Nucleus accumbens (tissue), 56 donors: Measurements from ENCODE around the gene SLC9C2.
A peak's percentile ranks its signal among the peaks of the same experiment; 100 is the strongest.
"Not testable (repeated sequence)": the region's sequence is repeated elsewhere in the genome, so short reads cannot be mapped to it uniquely, and the experiment has no call there.

Experiments
- DNase-seq, 56 donors: peaks; one replicate each; lab custom pipeline; 2025; lab: John Stamatoyannopoulos, UW

SLC9C2 gene

DNA sequence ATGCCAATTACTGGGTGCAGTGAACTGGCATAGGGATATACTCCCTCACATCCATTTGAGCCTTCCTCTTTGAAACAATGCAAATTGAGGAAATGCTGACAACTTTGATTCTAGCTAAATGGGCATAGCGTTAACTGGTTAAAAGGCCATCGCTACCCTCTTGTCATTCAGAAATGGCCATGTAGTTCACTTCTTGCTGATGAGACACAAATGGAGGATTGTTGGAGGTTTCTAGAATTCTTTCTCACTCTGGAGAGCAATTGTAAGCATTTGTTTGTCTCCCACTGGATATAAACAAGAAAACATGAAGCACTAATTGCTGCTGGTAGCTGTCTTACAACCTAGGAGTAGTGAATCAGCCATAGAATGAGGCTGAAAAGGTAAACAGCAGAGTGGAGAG is 111.4 kb downstream of the SLC9C2 start:
- no peak for DNase-seq

DNA sequence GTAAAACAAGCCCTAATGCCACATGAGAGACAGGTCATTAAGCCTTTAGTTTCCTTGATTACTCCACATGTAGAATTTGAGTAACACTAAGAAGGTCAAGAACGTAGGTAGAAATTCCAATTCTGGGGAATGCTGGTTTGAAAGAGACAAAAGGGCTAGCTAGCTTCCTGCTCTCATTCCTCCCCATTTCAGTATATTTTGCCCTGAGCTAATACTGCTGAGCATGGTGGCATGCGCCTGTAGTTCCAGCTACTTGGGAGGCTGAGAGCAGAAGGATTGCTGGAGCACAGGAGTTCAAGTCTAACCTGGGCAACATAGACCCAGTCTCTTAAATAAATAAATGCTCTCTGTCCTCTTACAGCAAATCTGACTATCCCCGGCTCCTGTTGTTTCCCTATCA is 112.9 kb downstream of the SLC9C2 start:
- DNase-seq = no peak

DNA sequence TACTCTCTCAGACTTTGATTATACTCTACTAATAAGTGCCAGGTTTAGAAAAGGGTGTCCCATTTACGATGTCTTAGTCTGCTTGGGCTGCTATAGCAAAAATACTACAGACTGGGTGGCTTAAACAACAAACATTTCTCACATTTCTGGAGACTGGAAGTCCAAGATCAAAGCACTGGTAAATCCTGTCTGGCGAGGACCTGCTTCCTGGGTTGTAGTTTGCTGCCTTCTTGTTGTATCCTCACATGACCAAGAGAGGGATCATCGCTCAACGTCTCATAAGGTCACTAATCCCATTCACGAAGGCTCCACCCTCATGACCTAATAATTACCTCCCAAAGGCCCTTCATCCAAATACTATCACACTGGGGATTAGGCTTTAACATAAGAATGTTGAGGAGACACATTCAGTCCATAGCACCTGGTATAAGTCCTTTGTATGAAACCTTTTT is 113.7 kb downstream of the SLC9C2 start:
- DNase-seq = no peak

DNA sequence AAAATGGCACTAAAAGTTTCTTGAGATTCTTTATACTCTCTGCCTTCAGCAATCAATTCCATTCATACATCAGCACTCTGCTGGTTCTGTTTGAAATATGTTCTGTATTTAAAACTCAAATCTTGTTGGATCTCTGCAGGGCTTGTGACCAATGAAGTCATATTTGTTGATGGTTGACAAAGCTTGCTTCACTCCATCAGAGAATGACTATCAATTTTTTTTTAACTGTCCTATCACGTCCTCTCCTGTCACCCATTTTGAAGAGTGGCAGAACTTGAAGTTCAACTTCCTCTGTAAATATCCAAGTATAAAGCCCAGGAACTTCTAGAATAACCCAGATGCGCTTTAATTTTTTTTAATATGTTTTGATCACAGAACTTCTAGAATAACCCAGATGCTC is 114.9 kb downstream of the SLC9C2 start:
- DNase-seq = no peak

DNA sequence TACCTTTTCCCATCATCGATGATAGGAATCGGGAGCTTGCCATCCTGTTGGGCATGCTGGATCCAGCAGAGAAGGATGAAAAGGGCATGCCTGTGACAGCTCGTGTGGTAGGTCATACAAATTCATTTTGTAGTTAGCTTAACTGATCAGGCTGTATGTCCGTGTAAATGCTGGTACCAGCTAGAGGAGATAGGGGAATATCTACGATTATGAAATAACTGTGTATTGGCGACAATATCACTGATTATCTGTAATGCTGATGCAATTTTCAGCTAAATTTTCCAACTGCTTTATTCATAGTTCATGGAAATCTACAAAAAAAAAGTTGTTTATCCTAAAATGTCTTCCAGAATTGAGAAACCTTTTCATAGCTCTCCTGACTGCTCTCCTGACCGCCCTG is 117.5 kb downstream of the SLC9C2 start:
- no peak for DNase-seq

DNA sequence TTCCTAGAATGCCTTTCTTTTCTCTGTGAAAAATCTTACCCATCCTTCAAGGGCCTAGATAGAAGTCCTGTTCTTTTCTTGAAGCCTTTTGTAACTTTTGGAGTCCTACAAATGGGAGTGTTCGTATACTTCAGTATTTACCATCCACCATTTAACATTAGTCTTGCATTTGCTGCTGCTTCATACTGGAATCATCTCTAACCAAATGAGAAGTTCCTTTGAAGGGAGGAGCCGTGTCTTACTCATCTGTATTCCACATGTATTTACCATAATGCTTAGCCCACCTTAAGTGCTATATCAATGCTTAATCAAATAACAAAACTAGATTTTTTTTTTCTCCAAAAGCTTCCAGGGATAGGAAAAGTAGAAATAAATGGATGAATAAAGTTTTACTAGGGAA is 118.6 kb downstream of the SLC9C2 start:
- DNase-seq = no peak

DNA sequence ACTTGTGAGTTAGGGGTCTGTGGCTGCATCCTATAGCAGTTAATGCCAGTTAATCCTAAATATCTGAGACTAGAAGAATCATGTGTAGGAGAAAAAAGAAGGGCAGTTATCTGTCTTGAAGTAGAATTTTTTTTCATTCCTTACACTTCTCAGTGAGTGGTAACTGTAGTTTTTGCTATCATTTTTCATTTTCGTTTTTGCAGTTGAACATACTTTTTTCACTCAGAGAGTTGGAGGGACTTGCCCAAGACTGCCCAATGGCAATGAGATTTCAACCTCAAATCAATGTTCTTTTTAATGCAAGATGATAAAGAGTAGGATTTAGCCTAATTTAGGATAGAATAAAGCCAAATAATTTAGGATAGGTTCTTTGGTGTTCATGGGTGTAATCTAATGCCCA is 120.2 kb downstream of the SLC9C2 start:
- DNase-seq = no peak

DNA sequence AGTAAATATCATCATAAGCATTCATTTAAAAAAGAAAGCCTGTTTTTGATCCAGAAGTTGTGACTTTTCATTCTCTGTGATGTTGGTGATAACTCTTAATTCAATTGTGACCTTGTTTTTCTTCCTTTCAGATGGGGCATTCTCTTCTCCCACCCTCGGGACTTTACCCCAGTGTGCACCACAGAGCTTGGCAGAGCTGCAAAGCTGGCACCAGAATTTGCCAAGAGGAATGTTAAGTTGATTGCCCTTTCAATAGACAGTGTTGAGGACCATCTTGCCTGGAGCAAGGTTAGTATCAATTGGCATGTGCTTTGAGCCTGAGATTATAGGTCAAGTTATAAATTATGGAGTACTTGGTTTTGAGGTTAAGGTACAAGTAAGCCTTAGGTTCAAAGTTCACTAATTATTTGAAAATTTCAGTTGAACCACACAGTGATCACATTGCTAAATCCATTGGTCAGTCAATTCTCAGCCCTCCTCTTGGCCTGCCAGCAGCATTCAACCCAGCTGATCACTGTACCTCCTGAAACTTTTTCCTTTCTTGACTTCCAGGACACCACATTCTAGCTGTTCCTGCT is 121.6 kb downstream of the SLC9C2 start:
- peak in 1 of 56 donors; percentile 4 for DNase-seq

DNA sequence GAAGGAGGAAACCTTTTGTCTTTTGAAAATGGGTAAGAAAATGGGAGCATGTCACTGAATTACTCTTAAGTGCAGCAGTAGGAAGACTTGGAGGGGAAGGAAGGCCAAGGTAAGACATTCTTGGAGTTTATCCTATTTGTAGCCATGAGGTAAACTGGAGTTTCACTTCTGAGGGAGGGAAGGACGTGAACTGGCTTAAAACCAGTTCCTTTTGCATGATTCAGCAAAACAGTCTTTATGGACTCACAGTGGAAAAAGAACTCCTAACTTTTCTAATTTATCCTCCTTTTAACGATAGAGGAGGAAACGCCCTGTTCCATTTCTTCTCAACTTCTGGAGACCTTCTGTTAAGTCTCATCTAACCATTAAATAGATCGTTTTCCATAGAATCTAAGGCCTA is 123.2 kb downstream of the SLC9C2 start:
- DNase-seq = no peak

DNA sequence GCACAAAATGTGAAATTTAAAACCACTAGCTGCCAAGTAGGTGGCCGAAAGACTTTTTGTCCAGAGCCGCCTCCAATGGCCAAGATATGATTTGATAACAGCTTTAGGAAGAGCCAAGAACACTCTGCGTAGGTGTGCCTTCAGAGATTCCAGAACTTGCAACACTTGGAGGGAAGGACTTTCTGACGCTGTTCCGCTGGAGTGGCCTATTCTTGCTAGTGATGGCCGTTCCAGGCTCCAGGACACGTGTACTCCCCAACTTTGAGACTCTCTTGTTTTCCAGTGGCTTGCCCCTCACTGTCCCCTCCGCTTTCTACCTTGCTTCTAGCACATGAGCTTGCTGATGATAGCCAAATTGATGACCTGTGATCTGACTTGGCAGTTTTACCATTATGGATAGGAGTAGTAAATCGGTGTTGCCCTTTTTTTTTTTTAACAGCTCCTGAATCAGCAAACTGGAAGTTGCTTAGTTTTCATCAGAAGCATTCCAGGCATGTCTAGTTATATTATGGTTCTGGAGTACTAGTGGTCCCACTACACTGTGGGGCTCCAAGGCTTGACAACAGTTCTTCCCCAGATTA is 124.7 kb downstream of the SLC9C2 start:
- DNase-seq = peak in 22 of 56 donors; percentile 5 to 63 (median 30)

DNA sequence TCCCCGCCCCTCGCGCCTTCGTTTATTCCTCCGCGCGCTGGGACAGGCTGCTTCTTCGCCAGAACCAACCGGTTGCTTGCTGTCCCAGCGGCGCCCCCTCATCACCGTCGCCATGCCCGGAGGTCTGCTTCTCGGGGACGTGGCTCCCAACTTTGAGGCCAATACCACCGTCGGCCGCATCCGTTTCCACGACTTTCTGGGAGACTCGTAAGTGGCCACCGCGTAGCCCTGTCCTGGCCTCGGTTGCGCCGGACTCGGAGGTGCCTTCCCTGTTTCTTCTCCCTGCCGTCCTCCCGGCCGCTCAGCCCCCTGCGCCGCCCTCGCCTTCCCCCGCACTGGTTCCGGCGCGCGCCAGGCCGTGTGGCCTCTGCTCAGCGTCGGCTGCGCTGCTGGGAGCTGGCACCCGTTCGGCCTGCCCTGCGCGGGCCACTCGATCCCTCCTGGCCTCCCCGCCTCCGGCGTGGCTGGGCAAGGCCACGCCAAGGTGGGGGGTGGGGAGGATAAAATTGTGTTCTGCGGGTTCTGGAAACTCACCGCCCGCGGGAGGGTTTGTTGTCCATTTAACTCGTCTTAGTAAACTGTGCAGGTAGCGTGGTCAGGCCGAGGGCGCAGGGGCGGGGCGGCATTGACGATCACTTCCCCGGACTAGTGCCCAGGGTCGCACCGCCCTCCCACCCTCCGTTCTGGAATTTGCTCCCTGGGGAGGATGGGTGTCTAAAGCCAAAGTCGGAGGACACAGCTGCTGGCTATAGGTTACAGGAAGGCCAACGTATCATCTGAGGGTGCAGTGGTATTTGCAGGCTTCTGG is 125.4 kb downstream of the SLC9C2 start, which contains the start of gene PRDX6:
TSS of gene PRDX6 (plus strand) at position 50 of the 808 bp plus-strand sequence. CDS start at position 113, 63 bp downstream.
- peak in 44 of 56 donors; percentile 24 to 98 (median 92) for DNase-seq

DNA sequence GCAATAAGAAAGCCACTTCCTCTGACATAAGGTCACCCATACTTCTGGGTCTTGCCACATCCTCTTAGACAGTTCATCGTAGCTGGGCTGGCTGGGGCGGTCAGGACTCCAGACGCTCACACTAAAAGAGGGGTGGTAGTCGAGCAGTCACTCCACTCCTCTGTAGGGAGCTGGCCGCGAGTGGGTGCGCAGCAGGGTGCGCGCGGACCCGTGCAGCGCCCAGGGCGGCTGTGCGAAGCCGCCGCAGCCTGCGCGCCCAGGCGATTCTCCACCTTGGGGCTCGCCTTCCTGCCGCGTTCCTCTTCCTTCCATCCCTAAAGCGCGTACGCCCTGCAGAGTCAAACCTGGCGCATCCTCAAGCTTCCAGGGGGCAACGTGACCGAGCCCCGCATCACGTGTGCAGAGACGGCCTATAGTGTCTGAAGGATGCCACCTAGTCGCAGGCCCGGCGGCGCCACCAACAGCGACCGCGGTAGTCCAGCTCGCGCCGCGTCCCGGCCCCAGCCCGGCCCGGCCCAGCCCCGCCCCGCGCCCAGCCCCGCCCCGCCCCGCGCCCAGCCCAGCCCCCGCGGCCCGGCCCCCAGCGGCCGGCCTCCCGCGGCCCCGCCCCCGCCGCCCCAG is 126.1 kb downstream of the SLC9C2 start:
- peak; percentile 66 to 98 (median 92) for DNase-seq

DNA sequence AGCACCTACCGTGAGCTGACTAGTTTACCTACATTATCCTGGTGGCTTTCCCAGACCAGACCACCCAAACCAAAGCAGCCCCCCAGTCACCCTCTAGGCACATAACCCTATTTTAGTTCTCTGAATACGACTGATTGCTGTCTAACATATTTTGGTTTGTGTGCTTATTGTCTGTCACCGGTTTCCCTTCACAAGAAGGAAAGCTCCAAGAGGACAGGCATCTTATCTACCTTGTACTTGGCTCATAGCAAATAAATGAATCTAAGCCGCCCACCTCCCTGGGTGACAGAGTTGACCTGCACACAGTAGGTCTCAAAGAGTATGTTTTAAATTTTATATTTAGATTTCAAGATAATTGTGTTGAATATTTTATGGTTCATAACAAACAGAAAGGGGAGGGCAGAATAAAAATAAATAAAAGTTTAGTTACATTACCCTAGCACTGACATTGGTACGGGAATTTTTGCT is 126.6 kb downstream of the SLC9C2 start:
- DNase-seq = no peak

DNA sequence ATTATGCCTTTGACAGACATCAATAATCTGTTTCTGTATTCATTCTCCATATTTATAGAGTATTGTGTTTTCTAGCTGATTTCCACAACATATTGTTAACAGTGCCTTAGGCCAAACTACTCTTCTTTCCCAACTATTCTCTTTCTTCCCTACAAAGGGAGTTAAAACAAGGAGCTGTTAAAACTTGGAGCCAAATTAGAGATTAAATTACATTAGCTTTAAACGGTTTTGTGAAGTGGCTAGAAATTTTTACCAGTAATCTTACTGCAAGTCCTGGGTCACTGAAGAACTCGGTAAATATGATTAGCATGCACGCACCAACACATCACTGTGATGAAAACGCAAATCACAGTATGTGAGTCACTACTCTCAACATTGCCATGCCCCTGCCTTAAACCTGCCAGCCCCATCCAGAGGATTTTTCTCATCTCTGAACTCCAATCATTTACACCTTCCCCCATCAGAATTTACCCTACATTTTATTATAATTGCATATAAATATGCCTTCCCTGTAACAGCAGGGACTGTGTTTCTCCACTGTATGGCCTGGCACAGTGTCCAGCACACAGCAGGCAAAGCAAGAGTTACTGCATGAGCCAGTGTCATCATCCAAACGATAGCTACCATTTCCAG is 127.2 kb downstream of the SLC9C2 start:
- DNase-seq = peak in 2 of 56 donors; percentile 12 to 16

DNA sequence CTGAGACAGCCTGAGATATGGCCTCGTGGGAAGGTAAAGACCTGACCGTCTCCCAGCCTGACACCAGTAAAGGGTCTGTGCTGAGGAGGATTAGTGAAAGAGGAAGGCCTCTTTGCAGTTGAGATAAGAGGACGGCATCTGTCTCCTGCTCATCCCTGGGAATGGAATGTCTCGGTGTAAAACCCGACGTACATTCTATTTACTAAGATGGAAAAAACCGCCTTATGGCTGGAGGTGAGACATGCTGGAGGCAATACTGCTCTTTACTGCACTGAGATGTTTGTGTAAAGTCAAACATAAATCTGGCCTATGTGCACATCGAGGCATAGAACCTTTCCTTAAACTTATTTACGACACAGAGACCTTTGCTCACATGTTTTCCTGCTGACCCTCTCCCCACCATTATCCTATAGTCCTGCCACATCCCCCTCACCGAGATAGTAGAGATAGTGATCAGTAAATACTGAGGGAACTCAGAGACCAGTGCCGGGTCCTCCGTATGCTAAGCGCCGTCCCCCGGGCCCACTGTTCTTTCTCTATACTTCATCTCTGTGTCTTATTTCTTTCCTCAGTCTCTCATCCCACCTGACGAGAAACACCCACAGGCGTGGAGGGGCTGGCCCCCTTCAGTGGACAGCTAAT is 128.0 kb downstream of the SLC9C2 start:
- DNase-seq = not testable (repeated sequence)

DNA sequence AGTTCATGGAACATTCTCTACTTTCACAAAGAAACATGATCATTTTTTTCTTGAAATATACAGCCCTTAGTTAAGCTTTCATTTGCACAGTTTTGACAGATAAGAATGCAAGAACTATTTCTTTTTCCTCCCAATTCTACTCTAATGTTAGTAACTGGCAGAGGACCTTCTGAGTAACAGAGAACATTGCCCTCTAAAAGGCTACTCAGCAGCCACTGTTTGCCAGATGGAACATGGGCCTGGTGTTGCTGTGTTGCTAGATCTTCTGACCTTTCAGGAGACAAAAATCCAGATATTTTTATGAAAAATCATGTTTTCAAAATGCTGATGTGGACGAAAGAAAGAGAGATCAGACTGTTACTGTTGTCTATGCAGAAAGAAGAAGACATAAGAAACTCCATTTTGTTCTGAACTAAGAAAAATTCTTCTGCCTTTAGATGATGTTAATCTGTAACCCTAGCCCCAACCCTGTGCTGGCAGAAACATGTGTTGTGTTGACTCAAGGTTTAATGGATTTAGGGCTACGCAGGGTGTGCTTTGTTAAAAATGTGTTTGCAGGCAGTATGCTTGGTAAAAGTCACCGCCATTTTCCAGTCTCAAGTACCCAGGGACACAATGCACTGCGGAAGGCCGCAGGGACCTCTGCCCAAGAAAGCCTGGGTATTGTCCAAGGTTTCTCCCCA is 128.6 kb downstream of the SLC9C2 start:
- no peak for DNase-seq

DNA sequence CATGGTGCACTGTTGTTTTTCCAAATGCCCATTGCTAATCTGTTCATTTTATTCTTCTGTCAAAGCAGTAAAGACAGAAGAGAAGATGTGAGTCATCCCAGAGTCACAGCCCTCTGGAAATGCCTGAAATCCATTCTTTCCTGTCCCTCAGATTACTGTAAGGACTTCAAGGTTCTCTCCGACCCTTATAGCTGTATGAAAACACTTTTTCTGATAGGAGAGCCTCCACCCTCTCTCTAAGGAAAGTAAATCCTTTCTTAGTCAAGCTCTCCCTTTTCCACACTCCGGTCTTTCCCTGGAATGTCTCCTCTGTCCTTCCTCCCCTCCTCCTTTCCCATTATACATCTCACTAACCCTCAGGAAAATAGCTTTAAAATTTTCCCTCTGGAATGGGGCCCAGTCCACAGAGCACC is 129.3 kb downstream of the SLC9C2 start:
- DNase-seq = no peak

DNA sequence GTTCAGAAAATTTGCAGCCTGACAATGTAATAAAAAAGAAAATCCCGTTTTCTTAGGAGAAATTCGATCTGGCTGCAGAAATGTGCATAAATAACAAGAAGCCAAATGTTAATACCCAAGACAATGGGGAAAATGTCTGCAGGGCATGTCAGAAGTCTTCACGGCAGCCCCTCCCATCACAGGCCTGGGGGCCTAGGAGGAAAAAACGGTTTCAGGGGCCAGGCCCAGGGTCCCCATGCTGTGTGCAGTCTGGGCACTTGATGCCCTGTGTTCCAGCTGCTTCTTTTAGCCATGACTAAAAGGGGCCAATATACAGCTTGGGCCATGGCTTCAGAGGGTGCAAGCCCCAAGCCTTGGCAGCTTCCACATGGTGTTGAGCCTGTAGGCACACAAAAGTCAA is 132.3 kb downstream of the SLC9C2 start:
- no peak for DNase-seq

DNA sequence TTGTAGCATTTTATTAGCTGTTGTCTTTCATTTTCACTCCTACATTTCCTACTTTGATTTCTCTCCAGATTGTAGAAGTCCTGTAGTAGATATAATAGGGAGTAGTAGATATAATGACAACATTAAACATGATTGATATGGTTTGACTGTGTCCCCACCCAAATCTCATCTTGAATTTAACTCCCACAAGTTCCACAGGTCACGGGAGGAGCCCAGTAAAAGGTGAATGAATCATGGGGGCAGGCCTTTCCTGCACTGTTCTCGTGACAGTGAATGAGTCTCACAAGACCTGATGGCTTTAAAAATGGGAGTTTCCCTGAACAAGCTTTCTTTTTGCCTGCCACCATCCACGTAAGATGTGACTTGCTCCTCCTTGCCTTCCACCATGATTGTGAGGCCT is 133.2 kb downstream of the SLC9C2 start:
- no peak for DNase-seq
